H9 (cell line): ENCODE results near the gene VIM. TPM values are rescaled to one million over a fixed set of nuclear protein-coding genes. Genes with fewer than 3 reads are reported as not detected.

Experiments used
- DNase-seq: peaks from one replicate; pipeline ENCODE4 v3.0.0-alpha.2; 2017
- H2AFZ ChIP-seq: one replicate; pipeline ENCODE4 v1.6.1; 2013; ENCODE audit warnings: mild to moderate bottlenecking, low read length, control low read depth, moderate library complexity
- H2AK5ac ChIP-seq: 2 replicates; pipeline ENCODE4 v1.6.1; 2013; ENCODE audit warnings: low read length, control low read depth, mixed read lengths; ENCODE audit not compliant: insufficient read length
- H2BK120ac ChIP-seq: one replicate; pipeline ENCODE4 v1.6.1; 2013; ENCODE audit warnings: low read depth, mild to moderate bottlenecking, low read length, control low read depth, inconsistent platforms; ENCODE audit not compliant: poor library complexity, severe bottlenecking
- H2BK12ac ChIP-seq: 2 replicates; pipeline ENCODE4 v1.6.1; 2013; ENCODE audit warnings: low read length, control low read depth, mixed read lengths, low read depth; ENCODE audit not compliant: insufficient read length
- H2BK15ac ChIP-seq: 2 replicates; pipeline ENCODE4 v1.6.1; 2013; ENCODE audit warnings: low read depth, low read length, control low read depth
- H2BK20ac ChIP-seq: one replicate; pipeline ENCODE4 v1.6.1; 2013; ENCODE audit warnings: low read depth, mild to moderate bottlenecking, low read length, control low read depth, inconsistent platforms; ENCODE audit not compliant: poor library complexity, severe bottlenecking
- H2BK5ac ChIP-seq: 2 replicates; pipeline ENCODE4 v1.6.1; 2013; ENCODE audit warnings: low read length, control low read depth, mixed read lengths; ENCODE audit not compliant: insufficient read length
- H3K14ac ChIP-seq: 2 replicates; pipeline ENCODE4 v1.6.1; 2013; ENCODE audit warnings: low read length, control low read depth; ENCODE audit not compliant: insufficient read depth
- H3K18ac ChIP-seq: 2 replicates; pipeline ENCODE4 v1.6.1; 2013; ENCODE audit warnings: low read depth, mild to moderate bottlenecking, mixed read lengths, low read length, control low read depth; ENCODE audit not compliant: insufficient read length
- H3K23ac ChIP-seq: 2 replicates; pipeline ENCODE4 v1.6.1; 2013; ENCODE audit warnings: low read length, control low read depth, mixed read lengths, low read depth; ENCODE audit not compliant: insufficient read length
- H3K23me2 ChIP-seq: 2 replicates; pipeline ENCODE4 v1.6.1; 2013; ENCODE audit warnings: low read depth, mild to moderate bottlenecking, mixed read lengths, low read length, control low read depth; ENCODE audit not compliant: insufficient read length, poor library complexity, severe bottlenecking
- H3K27ac ChIP-seq: 2 replicates; pipeline ENCODE4 v1.5.1; 2013; ENCODE audit warnings: low read length, control low read depth, mixed read lengths, low read depth; ENCODE audit not compliant: insufficient read length
- H3K27me3 ChIP-seq: 2 replicates; pipeline ENCODE4 v1.6.1; 2013; ENCODE audit warnings: low read length, control low read depth, inconsistent platforms; ENCODE audit not compliant: insufficient read depth
- H3K4ac ChIP-seq: 2 replicates; pipeline ENCODE4 v1.6.1; 2013; ENCODE audit warnings: low read depth, mild to moderate bottlenecking, control low read depth, inconsistent platforms, low read length, moderate library complexity
- H3K4me1 ChIP-seq: 2 replicates; pipeline ENCODE4 v1.6.1; 2013; ENCODE audit warnings: low read length, control low read depth, inconsistent platforms; ENCODE audit not compliant: insufficient read depth
- H3K4me2 ChIP-seq: 2 replicates; pipeline ENCODE4 v1.6.1; 2013; ENCODE audit warnings: low read length, control low read depth, mixed read lengths; ENCODE audit not compliant: insufficient read length, insufficient read depth
- H3K56ac ChIP-seq: 2 replicates; pipeline ENCODE4 v1.6.1; 2013; ENCODE audit warnings: low read depth, mild to moderate bottlenecking, mixed read lengths, low read length, control low read depth; ENCODE audit not compliant: insufficient read length
- H3K79me1 ChIP-seq: 2 replicates; pipeline ENCODE4 v1.6.1; 2013; ENCODE audit warnings: low read depth, mild to moderate bottlenecking, moderate library complexity, low read length, control low read depth, inconsistent platforms; ENCODE audit not compliant: insufficient read depth, poor library complexity, severe bottlenecking
- H3K79me2 ChIP-seq: 2 replicates; pipeline ENCODE4 v1.6.1; 2013; ENCODE audit warnings: low read length, control low read depth, inconsistent platforms; ENCODE audit not compliant: insufficient read depth
- H3K9ac ChIP-seq: 2 replicates; pipeline ENCODE4 v1.6.1; 2013; ENCODE audit warnings: low read length, control low read depth, mixed read lengths; ENCODE audit not compliant: insufficient read length; ENCODE audit errors: extremely low read depth
- H3K9me3 ChIP-seq: one replicate; pipeline ENCODE4 v1.6.1; 2013; ENCODE audit warnings: low read depth, low read length, inconsistent platforms; ENCODE audit not compliant: control insufficient read depth
- H3T11ph ChIP-seq: one replicate; pipeline ENCODE4 v1.6.1; 2013; ENCODE audit warnings: mild to moderate bottlenecking, low read length, control low read depth, inconsistent platforms
- H4K20me1 ChIP-seq: one replicate; pipeline ENCODE4 v1.6.1; 2013; ENCODE audit not compliant: control insufficient read depth, insufficient read length, insufficient read depth
- H4K5ac ChIP-seq: 2 replicates; pipeline ENCODE4 v1.6.1; 2013; ENCODE audit warnings: low read depth, mild to moderate bottlenecking, mixed read lengths, low read length, control low read depth; ENCODE audit not compliant: insufficient read length
- H4K8ac ChIP-seq: replicated peaks from 2 replicates; pipeline ENCODE4 v1.6.1; 2013; ENCODE audit warnings: low read length, control low read depth, mixed read lengths, low read depth; ENCODE audit not compliant: insufficient read length
- H4K91ac ChIP-seq: 2 replicates; pipeline ENCODE4 v1.6.1; 2013; ENCODE audit warnings: low read depth, mild to moderate bottlenecking, moderate library complexity, mixed read lengths, low read length, control low read depth; ENCODE audit not compliant: insufficient read length
- H3K27ac Mint-ChIP-seq, 3 experiments: 2 replicates in 2 of 3; 3 replicates in 1 of 3; pipeline ENCODE4 v1.8.0; 2020 to 2021; ENCODE audit warnings: mixed read lengths in 3 of 3, mild to moderate bottlenecking in 1 of 3, moderate library complexity in 1 of 3
- H3K27me3 Mint-ChIP-seq: 2 replicates; pipeline ENCODE4 v1.8.0; 2021; ENCODE audit warnings: low read depth, mild to moderate bottlenecking, moderate library complexity, mixed read lengths
- H3K36me3 Mint-ChIP-seq, 3 experiments: 2 replicates in 2 of 3; 3 replicates in 1 of 3; pipeline ENCODE4 v1.8.0; 2020 to 2021; ENCODE audit warnings: low read depth in 3 of 3, mixed read lengths in 3 of 3; ENCODE audit not compliant: insufficient read depth in 1 of 3
- H3K4me1 Mint-ChIP-seq, 2 experiments: 2 replicates each; pipeline ENCODE4 v1.8.0; 2020; ENCODE audit warnings: mixed read lengths in 2 of 2
- H3K4me3 Mint-ChIP-seq, 2 experiments: 2 replicates in 1 of 2; 3 replicates in 1 of 2; pipeline ENCODE4 v1.8.0; 2020 to 2021; ENCODE audit warnings: mild to moderate bottlenecking in 2 of 2, mixed read lengths in 2 of 2, moderate library complexity in 1 of 2
- H3K9me3 Mint-ChIP-seq, 2 experiments: 2 replicates in 1 of 2; 3 replicates in 1 of 2; pipeline ENCODE4 v1.8.0; 2020; ENCODE audit warnings: mild to moderate bottlenecking in 2 of 2, mixed read lengths in 2 of 2, moderate library complexity in 1 of 2
- WGBS: extraction: QIAGEN DNeasy Blood & Tissue Kit; methylation state at CpG from one replicate; pipeline ENCODE4 v1.1.7; 2013; ENCODE audit warnings: missing lambda C conversion rate, low lambda C conversion rate, mixed read lengths; ENCODE audit not compliant: insufficient read length; ENCODE audit errors: extremely low coverage; 5-methylcytosine and 5-hydroxymethylcytosine counted together
- total RNA-seq: library from RNA; stranded (reverse); gene quantifications from 2 replicates; pipeline ENCODE4 v1.2.1, GENCODE V29; 2021
- TF ChIP-seq, protein P1 (sequence below): fragments of 200-600 bp; sonication (generic); conservative IDR thresholded peaks from 3 replicates; pipeline ENCODE4 v1.8.0; 2021; ENCODE audit warnings: antibody characterized with exemption, mild to moderate bottlenecking

VIM gene
- total RNA-seq, 1 experiment from 2014 or later: 232 TPM

DNA sequence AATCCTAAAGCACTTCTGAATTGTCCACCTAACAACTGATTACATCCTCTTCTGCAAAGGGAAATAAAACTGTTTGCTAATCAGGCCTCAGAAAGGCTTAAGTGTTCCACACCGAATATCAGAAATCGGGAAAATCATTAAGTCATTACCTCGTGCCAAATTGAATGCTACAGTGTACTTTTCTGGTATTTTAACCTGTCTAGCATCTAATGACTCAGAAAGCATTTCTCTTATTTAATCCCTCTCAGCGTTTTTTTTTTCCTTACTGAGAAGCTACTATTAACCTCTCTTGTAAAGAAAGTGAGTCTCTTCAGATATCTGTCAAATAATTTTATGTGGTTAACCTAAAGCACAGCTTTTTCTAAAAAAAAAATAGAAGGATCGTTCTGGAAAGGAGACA lies 28.6 kb downstream of the VIM start:
- Histone ChIP-seq H2AK5ac (no peak overlapping the region), H3K27ac (no peak overlapping the region), H3T11ph (no peak overlapping the region), H2BK15ac (no peak overlapping the region), H3K23ac (no peak overlapping the region), H4K5ac (no peak overlapping the region), H3K14ac (no peak overlapping the region), H2BK120ac (no peak overlapping the region), H3K4me1 (no peaks in the 10 kb centered on the region), H2BK20ac (no peak overlapping the region), H4K8ac (no peak overlapping the region), H3K23me2 (no peaks in the 10 kb centered on the region), H3K79me1 (no peaks in the 10 kb centered on the region), H3K56ac (no peak overlapping the region), H4K20me1 (no peaks in the 10 kb centered on the region), H3K79me2 (no peaks in the 10 kb centered on the region), H3K18ac (no peak overlapping the region), H3K9me3 (no peaks in the 10 kb centered on the region), H2BK12ac (no peak overlapping the region), H3K9ac (no peak overlapping the region), H4K91ac (no peak overlapping the region), H3K4ac (no peak overlapping the region), H2BK5ac (no peak overlapping the region), H2AFZ (no peak overlapping the region), H3K4me2 (no peak overlapping the region), H3K27me3 (no peaks in the 10 kb centered on the region)
- no CpG with 5 or more reads among the region's 5 CpGs for WGBS
- peaks cover 10 to 14% of the 10 kb centered on the region in 2 experiments for H3K9me3 Mint-ChIP-seq
- no peak overlapping the region for H3K4me3 Mint-ChIP-seq
- DNase-seq: no peak
- peaks cover 7% of the 10 kb centered on the region in 2 experiments for H3K4me1 Mint-ChIP-seq
- TF ChIP-seq, protein P1, sequence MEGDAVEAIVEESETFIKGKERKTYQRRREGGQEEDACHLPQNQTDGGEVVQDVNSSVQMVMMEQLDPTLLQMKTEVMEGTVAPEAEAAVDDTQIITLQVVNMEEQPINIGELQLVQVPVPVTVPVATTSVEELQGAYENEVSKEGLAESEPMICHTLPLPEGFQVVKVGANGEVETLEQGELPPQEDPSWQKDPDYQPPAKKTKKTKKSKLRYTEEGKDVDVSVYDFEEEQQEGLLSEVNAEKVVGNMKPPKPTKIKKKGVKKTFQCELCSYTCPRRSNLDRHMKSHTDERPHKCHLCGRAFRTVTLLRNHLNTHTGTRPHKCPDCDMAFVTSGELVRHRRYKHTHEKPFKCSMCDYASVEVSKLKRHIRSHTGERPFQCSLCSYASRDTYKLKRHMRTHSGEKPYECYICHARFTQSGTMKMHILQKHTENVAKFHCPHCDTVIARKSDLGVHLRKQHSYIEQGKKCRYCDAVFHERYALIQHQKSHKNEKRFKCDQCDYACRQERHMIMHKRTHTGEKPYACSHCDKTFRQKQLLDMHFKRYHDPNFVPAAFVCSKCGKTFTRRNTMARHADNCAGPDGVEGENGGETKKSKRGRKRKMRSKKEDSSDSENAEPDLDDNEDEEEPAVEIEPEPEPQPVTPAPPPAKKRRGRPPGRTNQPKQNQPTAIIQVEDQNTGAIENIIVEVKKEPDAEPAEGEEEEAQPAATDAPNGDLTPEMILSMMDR: no peak
- peaks cover under 1 to 5% (median 4%) of the 10 kb centered on the region in 3 experiments; a peak in 5 of 7 replicates for H3K36me3 Mint-ChIP-seq
- H3K27me3 Mint-ChIP-seq: no peaks in the 10 kb centered on the region
- H3K27ac Mint-ChIP-seq: no peak overlapping the region
